Breast epithelium (tissue), 4 donors: ENCODE results near the gene CHD6. TPM values are rescaled to one million over a fixed set of nuclear protein-coding genes. Genes with fewer than 3 reads are reported as not detected.

Experiments
- DNase-seq, 2 donors: peaks; one replicate each; pipeline ENCODE4 v3.0.0-alpha.2; 2019; ENCODE audit warnings: low spot score in 2 of 2
- H3K27ac ChIP-seq, 2 donors: fragments of 200-600 bp; sonication (generic) in 1 of 2; one replicate each; pipeline ENCODE4 v1.5.1; 2016 to 2019; ENCODE audit warnings: mild to moderate bottlenecking in 1 of 2
- H3K27me3 ChIP-seq, 2 donors: fragments of 200-600 bp; sonication (generic) in 1 of 2; one replicate each; pipeline versions ENCODE4 v1.5.1 to v1.6.0; 2017 to 2019; ENCODE audit warnings: control low read depth in 1 of 2, mild to moderate bottlenecking in 1 of 2
- H3K36me3 ChIP-seq: fragments of 200-600 bp; one replicate; pipeline ENCODE4 v1.5.1; 2019
- H3K4me1 ChIP-seq, 2 donors: fragments of 200-600 bp; sonication (generic); one replicate each; pipeline ENCODE4 v1.5.1; 2016 to 2019; ENCODE audit warnings: control low read depth in 1 of 2
- H3K4me3 ChIP-seq, 3 donors: fragments of 200-600 bp; sonication (generic); 1 replicate in 2 of 3; 2 replicates in 1 of 3; pipeline ENCODE4 v1.5.1; 2016 to 2019; ENCODE audit warnings: mild to moderate bottlenecking in 3 of 3, moderate library complexity in 2 of 3
- H3K9me3 ChIP-seq, 2 donors: fragments of 200-600 bp; sonication (generic) in 1 of 2; one replicate each; pipeline ENCODE4 v1.5.1; 2016 to 2019; ENCODE audit warnings: control low read depth in 1 of 2
- CTCF ChIP-seq, 3 donors: fragments of 450-650 bp; IDR thresholded peaks; one replicate each; pipeline ENCODE4 v1.5.1; 2016 to 2017; ENCODE audit warnings: antibody characterized with exemption in 3 of 3, mild to moderate bottlenecking in 3 of 3, moderate library complexity in 3 of 3
- POLR2A ChIP-seq: fragments of 450-650 bp; IDR thresholded peaks from one replicate; pipeline ENCODE4 v1.6.1; 2016; ENCODE audit warnings: antibody characterized with exemption, mild to moderate bottlenecking, moderate library complexity
- POLR2AphosphoS5 ChIP-seq, 3 donors: sonication (generic); formaldehyde crosslinking; IDR thresholded peaks; one replicate each; pipeline ENCODE4 v1.6.1; 2017; ENCODE audit warnings: antibody characterized with exemption in 3 of 3
- intact Hi-C: fragments of 100-400 bp; cut with DNase I; formaldehyde crosslinking; loops from one replicate; pipeline ENCODE4 v1.15.1; 2023; ENCODE audit warnings: low total_unique reads
- total RNA-seq, 3 donors: library from RNA; depleted of rRNA; stranded (reverse); fragments of >200 nt; gene quantifications; one replicate each; pipeline ENCODE4 v1.1.0, GENCODE V29; 2016

Gene CHD6
- total RNA-seq, 3 donors from 2014 or later = 31.4 to 85.8 (median 81.0) TPM

- DNase-seq = no peak
- Histone ChIP-seq H3K9me3 (no peaks in the 10 kb centered on the region), H3K27me3 (no peaks in the 10 kb centered on the region), H3K36me3 (no peaks in the 10 kb centered on the region), H3K4me1 (no peaks in the 10 kb centered on the region), H3K27ac (no peak overlapping the region), H3K4me3 (no peak overlapping the region)
- intact Hi-C loops = no loop called here
- TF ChIP-seq CTCF (IDR thresholded peaks at IDR 0.05) (no peak), POLR2AphosphoS5 (IDR thresholded peaks at IDR 0.05) (no peak), POLR2A (no peak)
Observed at GRCh38 chr20:41551011-41551705, 67.0 kb downstream of the CHD6 start.

GRCh38 chr20:41547221-41547620, 71.0 kb downstream of the CHD6 start:
- intact Hi-C loops = no loop called here
- Histone ChIP-seq H3K27me3 (no peaks in the 10 kb centered on the region), H3K9me3 (no peaks in the 10 kb centered on the region), H3K27ac (no peak overlapping the region), H3K4me1 (no peaks in the 10 kb centered on the region), H3K36me3 (no peaks in the 10 kb centered on the region), H3K4me3 (no peak overlapping the region)
- TF ChIP-seq POLR2AphosphoS5 (IDR thresholded peaks at IDR 0.05) = no peak
- no peak for TF ChIP-seq CTCF (IDR thresholded peaks at IDR 0.05)
- no peak for TF ChIP-seq POLR2A
- DNase-seq = no peak

GRCh38 chr20:41546535-41546934, 71.6 kb downstream of the CHD6 start:
- Histone ChIP-seq H3K36me3 (no peaks in the 10 kb centered on the region), H3K27me3 (no peaks in the 10 kb centered on the region), H3K27ac (no peak overlapping the region), H3K9me3 (no peaks in the 10 kb centered on the region), H3K4me3 (no peak overlapping the region), H3K4me1 (no peaks in the 10 kb centered on the region)
- intact Hi-C loops = no loop called here
- TF ChIP-seq POLR2A (no peak), POLR2AphosphoS5 (IDR thresholded peaks at IDR 0.05) (no peak), CTCF (IDR thresholded peaks at IDR 0.05) (no peak)
- DNase-seq = no peak

GRCh38 chr20:41544472-41544871, 73.7 kb downstream of the CHD6 start:
- intact Hi-C loops = no loop called here
- no peak overlapping the region for H3K27ac ChIP-seq
- no peak overlapping the region for H3K4me3 ChIP-seq
- no peak for TF ChIP-seq POLR2AphosphoS5 (IDR thresholded peaks at IDR 0.05)
- TF ChIP-seq POLR2A = no peak
- TF ChIP-seq CTCF (IDR thresholded peaks at IDR 0.05) = no peak
- no peaks in the 10 kb centered on the region for H3K36me3 ChIP-seq
- no peaks in the 10 kb centered on the region for H3K9me3 ChIP-seq
- DNase-seq = no peak
- H3K4me1 ChIP-seq = no peaks in the 10 kb centered on the region
- H3K27me3 ChIP-seq = no peaks in the 10 kb centered on the region

- TF ChIP-seq CTCF (IDR thresholded peaks at IDR 0.05) (no peak), POLR2A (no peak), POLR2AphosphoS5 (IDR thresholded peaks at IDR 0.05) (no peak)
- DNase-seq = no peak
Observed at GRCh38 chr20:41540918-41541317, 77.3 kb downstream of the CHD6 start.

More at GRCh38 chr20:41540918-41541317, 77.3 kb downstream of the CHD6 start:
- Histone ChIP-seq H3K4me1 (no peaks in the 10 kb centered on the region), H3K4me3 (no peak overlapping the region), H3K36me3 (no peaks in the 10 kb centered on the region), H3K9me3 (peaks cover 0 to 3% of the 10 kb centered on the region in 2 donors), H3K27ac (no peak overlapping the region), H3K27me3 (no peaks in the 10 kb centered on the region)
- intact Hi-C loops = no loop called here
